Progenitor cell of endocrine pancreas (in vitro differentiated cells): ENCODE data around the gene DNLZ. TPM values are rescaled to one million over a fixed set of nuclear protein-coding genes. Genes with fewer than 3 reads are reported as not detected.

Experiments
- DNase-seq: peaks from one replicate; pipeline ENCODE4 v3.0.0; 2021; ENCODE audit warnings: low spot score; ENCODE audit not compliant: unreplicated experiment
- H3K27ac Mint-ChIP-seq: 2 replicates; pipeline ENCODE4 v1.8.0; 2021; ENCODE audit warnings: mild to moderate bottlenecking, moderate library complexity, mixed read lengths
- H3K27me3 Mint-ChIP-seq: 2 replicates; pipeline ENCODE4 v1.8.0; 2021; ENCODE audit warnings: mixed read lengths
- H3K36me3 Mint-ChIP-seq: 2 replicates; pipeline ENCODE4 v1.8.0; 2022; ENCODE audit warnings: mixed read lengths; ENCODE audit not compliant: insufficient read depth
- H3K4me1 Mint-ChIP-seq: 2 replicates; pipeline ENCODE4 v1.8.0; 2021; ENCODE audit warnings: low read depth, mixed read lengths
- H3K4me3 Mint-ChIP-seq: 2 replicates; pipeline ENCODE4 v1.8.0; 2021; ENCODE audit warnings: low read depth, mild to moderate bottlenecking, moderate library complexity, mixed read lengths
- H3K9me3 Mint-ChIP-seq: 2 replicates; pipeline ENCODE4 v1.8.0; 2021; ENCODE audit warnings: low read depth, mixed read lengths
- total RNA-seq: library from RNA; stranded (reverse); gene quantifications from 2 replicates; pipeline ENCODE4 v1.2.1, GENCODE V29; 2021
- TF ChIP-seq, protein P1 (sequence below): fragments of 200-600 bp; sonication (generic); IDR thresholded peaks from one replicate; pipeline ENCODE4 v1.5.0; 2021; ENCODE audit warnings: antibody characterized with exemption, mild to moderate bottlenecking; ENCODE audit not compliant: unreplicated experiment

Gene DNLZ
- total RNA-seq, 1 donor from 2014 or later = 16.2 TPM

DNA sequence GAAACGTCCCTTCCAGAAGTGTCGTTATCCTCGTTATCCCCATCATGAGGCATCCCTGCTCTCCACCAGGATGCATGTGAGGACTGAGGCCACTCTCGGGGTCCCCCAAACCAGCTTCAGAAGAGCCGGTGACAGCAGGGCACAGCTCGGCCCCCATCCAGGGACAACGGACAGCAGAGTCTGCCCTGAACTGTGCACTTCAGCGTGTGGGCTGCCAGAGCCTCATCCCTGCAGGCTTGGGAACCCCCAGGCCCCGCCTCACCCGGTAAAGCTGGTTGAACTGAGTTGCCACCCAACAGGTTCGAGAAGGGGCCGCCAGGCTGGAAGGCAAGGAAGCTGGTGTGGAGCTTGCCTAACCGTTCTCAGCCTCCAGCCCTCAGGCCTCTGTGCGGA lies 10.6 kb upstream of the DNLZ start:
- H3K27ac Mint-ChIP-seq = no peak overlapping the region
- H3K36me3 Mint-ChIP-seq = no peaks in the 10 kb centered on the region
- no peak overlapping the region for H3K4me3 Mint-ChIP-seq
- no peaks in the 10 kb centered on the region for H3K9me3 Mint-ChIP-seq
- TF ChIP-seq, protein P1, sequence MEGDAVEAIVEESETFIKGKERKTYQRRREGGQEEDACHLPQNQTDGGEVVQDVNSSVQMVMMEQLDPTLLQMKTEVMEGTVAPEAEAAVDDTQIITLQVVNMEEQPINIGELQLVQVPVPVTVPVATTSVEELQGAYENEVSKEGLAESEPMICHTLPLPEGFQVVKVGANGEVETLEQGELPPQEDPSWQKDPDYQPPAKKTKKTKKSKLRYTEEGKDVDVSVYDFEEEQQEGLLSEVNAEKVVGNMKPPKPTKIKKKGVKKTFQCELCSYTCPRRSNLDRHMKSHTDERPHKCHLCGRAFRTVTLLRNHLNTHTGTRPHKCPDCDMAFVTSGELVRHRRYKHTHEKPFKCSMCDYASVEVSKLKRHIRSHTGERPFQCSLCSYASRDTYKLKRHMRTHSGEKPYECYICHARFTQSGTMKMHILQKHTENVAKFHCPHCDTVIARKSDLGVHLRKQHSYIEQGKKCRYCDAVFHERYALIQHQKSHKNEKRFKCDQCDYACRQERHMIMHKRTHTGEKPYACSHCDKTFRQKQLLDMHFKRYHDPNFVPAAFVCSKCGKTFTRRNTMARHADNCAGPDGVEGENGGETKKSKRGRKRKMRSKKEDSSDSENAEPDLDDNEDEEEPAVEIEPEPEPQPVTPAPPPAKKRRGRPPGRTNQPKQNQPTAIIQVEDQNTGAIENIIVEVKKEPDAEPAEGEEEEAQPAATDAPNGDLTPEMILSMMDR = no peak
- no peak for DNase-seq
- H3K27me3 Mint-ChIP-seq = no peaks in the 10 kb centered on the region
- H3K4me1 Mint-ChIP-seq = peaks cover 2% of the 10 kb centered on the region

DNA sequence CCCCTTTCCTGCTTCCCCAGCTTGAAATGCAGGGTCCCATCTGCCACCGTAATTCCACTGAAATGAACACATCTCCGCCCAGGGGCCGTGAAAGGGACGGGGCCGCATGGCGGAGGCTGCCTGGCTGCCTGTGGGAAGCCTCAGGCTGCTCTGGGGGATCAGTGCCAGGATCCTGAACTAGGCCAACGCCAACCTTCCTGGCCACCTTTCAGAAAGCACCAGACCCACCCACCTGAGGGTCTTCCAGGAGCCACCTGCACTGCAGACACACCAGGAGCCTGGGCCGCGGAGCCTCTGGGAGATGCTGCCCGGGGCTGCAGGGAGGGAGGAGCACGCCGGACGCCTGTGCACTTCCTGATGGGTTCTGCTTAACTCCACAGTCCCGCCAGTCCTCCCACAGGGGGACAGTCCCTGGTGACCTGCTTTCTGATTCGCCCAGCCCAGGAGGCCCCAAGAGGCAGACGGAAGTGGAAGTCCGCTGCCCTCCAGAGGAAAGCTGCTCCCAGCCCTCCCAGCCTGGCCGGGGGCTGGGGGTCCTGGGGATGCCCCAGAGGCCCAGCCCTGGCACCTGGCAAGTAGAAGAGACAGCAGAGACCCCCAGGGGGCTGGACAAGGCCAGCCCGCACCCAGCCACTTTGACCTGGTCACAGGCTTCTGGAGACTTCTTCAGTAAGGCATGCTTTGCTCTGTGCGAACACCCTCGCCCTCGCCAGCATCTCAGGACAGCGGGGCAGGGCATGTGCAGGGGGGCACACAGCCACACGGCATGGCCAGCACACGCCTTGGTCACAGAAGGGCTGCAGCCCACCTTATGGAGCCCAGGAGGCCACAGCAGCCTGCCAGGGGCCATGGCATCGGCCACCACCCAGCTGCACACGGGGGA lies 10.0 kb upstream of the DNLZ start, which contains the start of gene CARD9:
TSS of gene CARD9 (minus strand) at position 370 of the 883 bp plus-strand sequence. CDS start 1,591 bp downstream, outside the sequence.
- Mint-ChIP-seq H3K4me1 (peaks cover 2% of the 10 kb centered on the region), H3K27me3 (no peaks in the 10 kb centered on the region), H3K36me3 (no peaks in the 10 kb centered on the region), H3K9me3 (no peaks in the 10 kb centered on the region), H3K4me3 (no peak within 1 kb of the TSS), H3K27ac (no peak within 1 kb of the TSS)
- TF ChIP-seq, protein P1 = no peak
- no peak for DNase-seq

DNA sequence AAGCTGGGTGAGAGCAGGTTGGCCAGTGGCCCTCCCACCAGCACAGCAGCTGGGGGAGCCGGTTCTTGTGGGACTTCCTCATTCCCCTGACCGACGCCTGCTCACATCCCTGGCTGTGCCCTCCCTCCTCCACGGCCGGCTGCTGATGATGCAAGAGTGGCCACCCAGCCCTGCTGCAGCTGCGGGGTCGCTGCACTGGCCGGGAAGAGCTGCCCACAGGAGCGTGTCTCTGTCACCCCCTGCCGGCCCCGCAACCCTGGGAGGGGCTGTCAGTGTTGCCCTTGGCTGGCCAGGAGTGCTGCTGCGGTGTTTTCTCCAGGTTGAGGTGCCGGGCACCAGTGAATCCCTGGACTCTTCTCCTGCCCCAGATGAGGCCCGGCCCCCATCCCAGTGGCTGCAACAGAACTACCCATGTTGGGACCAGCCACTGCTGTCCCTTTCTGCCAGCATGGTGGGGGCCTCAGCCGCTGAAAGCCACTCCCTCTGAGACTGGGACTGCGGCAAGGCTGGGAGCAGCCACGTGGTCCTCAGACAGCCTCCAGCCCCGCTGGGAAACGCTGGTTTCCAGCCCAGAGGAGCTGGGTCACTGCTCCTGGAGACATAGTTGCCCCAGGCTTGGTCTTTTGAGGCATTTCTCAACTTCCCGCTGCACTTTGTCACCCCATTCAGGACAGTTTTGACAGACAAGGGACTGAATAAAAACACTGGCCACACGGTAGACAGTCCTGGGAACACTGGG lies 9.2 kb upstream of the DNLZ start:
- TF ChIP-seq, protein P1 = peak; percentile 16
- H3K4me1 Mint-ChIP-seq = peaks cover 2% of the 10 kb centered on the region
- no peaks in the 10 kb centered on the region for H3K27me3 Mint-ChIP-seq
- H3K27ac Mint-ChIP-seq = no peak overlapping the region
- no peak for DNase-seq
- H3K4me3 Mint-ChIP-seq = no peak overlapping the region
- no peaks in the 10 kb centered on the region for H3K36me3 Mint-ChIP-seq
- no peaks in the 10 kb centered on the region for H3K9me3 Mint-ChIP-seq

DNA sequence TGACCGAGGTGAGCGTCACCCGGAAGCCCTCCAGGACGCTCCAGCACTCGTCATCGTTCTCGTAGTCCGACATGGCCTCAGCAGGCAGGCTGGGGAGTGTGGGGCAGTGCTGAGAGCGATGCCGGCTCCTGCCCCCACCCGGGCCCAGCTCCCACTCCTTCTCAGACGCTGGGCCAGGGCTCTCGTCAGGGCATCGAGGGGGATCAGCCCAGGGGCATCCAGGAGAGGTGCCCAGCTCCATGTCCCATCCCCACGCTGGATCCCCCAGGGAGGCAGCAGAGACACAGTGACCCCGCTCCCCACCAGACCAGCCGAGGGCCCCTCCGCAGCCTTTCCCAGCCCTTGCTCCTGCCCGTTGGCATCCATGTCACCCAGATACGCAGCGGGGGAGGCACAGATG lies 8.5 kb upstream of the DNLZ start:
- no peaks in the 10 kb centered on the region for H3K9me3 Mint-ChIP-seq
- peaks cover 2% of the 10 kb centered on the region for H3K4me1 Mint-ChIP-seq
- TF ChIP-seq, protein P1 = no peak
- DNase-seq = no peak
- H3K27ac Mint-ChIP-seq = no peak overlapping the region
- H3K36me3 Mint-ChIP-seq = no peaks in the 10 kb centered on the region
- H3K4me3 Mint-ChIP-seq = no peak overlapping the region
- no peaks in the 10 kb centered on the region for H3K27me3 Mint-ChIP-seq

DNA sequence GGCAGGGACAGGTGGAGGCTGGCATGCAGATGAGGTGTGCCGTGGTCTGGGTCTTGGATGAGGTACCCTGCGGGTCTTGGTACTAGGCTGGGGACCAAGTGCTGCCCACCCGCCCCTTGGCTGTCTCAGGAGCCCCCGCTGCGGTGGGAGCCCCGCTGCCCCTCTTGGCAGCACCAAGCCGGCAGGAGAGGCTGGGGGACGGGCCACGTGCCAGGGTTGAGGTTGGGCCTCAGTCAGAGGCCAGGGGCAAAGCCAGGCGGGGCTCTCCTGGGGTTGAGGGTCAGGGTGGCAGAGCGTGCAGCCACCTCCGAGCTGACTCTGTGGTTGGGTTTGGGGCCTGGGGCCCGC lies 8.0 kb upstream of the DNLZ start:
- peaks cover 2% of the 10 kb centered on the region for H3K4me1 Mint-ChIP-seq
- no peak for DNase-seq
- no peak overlapping the region for H3K4me3 Mint-ChIP-seq
- no peaks in the 10 kb centered on the region for H3K9me3 Mint-ChIP-seq
- H3K27ac Mint-ChIP-seq = no peak overlapping the region
- TF ChIP-seq, protein P1 = no peak
- no peaks in the 10 kb centered on the region for H3K27me3 Mint-ChIP-seq
- no peaks in the 10 kb centered on the region for H3K36me3 Mint-ChIP-seq
